GM12878 (cell line): ENCODE results near the gene ATRN.

Experiments
- CREB1 ChIP-seq: IDR thresholded peaks from 2 replicates; pipeline ENCODE4 v1.6.1; 2012; ENCODE audit warnings: low read depth, mild to moderate bottlenecking, inconsistent platforms
- CTCF ChIP-seq, 3 experiments: IDR thresholded peaks in 2 of 3; conservative IDR thresholded peaks in 1 of 3; 2 replicates each; pipeline ENCODE4 v1.5.1; 2011; ENCODE audit warnings: low read depth in 3 of 3, low read length in 3 of 3, mild to moderate bottlenecking in 3 of 3, control low read depth in 2 of 3, moderate library complexity in 2 of 3, inconsistent platforms in 1 of 3, mixed read lengths in 1 of 3; ENCODE audit not compliant: control insufficient read depth in 2 of 3, insufficient read depth in 1 of 3; ENCODE audit errors: extremely low read depth in 1 of 3
- EZH2 ChIP-seq: IDR thresholded peaks from 2 replicates; pipeline ENCODE4 v1.6.1; 2012; ENCODE audit warnings: low read depth, mild to moderate bottlenecking, control low read depth, inconsistent platforms, low read length, borderline replicate concordance; ENCODE audit not compliant: control insufficient read depth
- FOS ChIP-seq: IDR thresholded peaks from 3 replicates; pipeline ENCODE4 v1.6.1; 2011; ENCODE audit warnings: borderline replicate concordance; ENCODE audit not compliant: insufficient read length; ENCODE audit errors: extremely low read depth
- POLR2A ChIP-seq: IDR thresholded peaks from 2 replicates; pipeline ENCODE4 v1.6.1; 2011; ENCODE audit warnings: low read depth, mild to moderate bottlenecking, low read length
- POU2F2 ChIP-seq: IDR thresholded peaks from 3 replicates; pipeline ENCODE4 v1.6.1; 2011; ENCODE audit warnings: low read depth, mild to moderate bottlenecking, low read length, borderline replicate concordance

- TF ChIP-seq CREB1 (no peak), CTCF (IDR thresholded peaks at IDR 0.05 in 2 of 3, conservative IDR thresholded peaks at IDR 0.05 in 1 of 3; ENCODE audit: control insufficient read depth in 2 of 3, extremely low read depth in 1 of 3, insufficient read depth in 1 of 3, low read depth in 3 of 3, low read length in 3 of 3) (no peak), POU2F2 (no peak), FOS (no peak), POLR2A (no peak), EZH2 (no peak)
Measured at GRCh38 chr20:3509064-3509463, 38.2 kb downstream of the ATRN start.
